Activated CD8-positive, alpha-beta T cell treated with anti-CD3 and anti-CD28 coated beads for 36 hours (primary cell): ENCODE results near the gene EEF2K. TPM values are rescaled to one million over a fixed set of nuclear protein-coding genes. Genes with fewer than 3 reads are reported as not detected.

ENCODE experiments used
- ATAC-seq: fragments of 200-7000 bp; cut with Tn5 transposase; one replicate; pipeline ENCODE4 v1.10.0; 2021; ENCODE audit warnings: mild to moderate bottlenecking, moderate library complexity
- CTCF ChIA-PET: fragments of 350-600 bp; sonication (Branson Sonifier 250); formaldehyde crosslinking; loops from one replicate; lab custom pipeline; 2021; ENCODE audit warnings: antibody characterized with exemption; lab: Charles Lee
- POLR2A ChIA-PET: fragments of 350-600 bp; sonication (Branson Sonifier 250); formaldehyde crosslinking; loops from one replicate; lab custom pipeline; 2021; ENCODE audit warnings: antibody characterized with exemption; lab: Charles Lee
- DNase-seq: peaks from one replicate; pipeline ENCODE4 v3.0.0-alpha.2; 2020
- H3K27ac Mint-ChIP-seq: one replicate; pipeline ENCODE4 v1.8.0; 2021; ENCODE audit warnings: mild to moderate bottlenecking, mixed read lengths
- H3K27me3 Mint-ChIP-seq: one replicate; pipeline ENCODE4 v1.8.0; 2021; ENCODE audit warnings: mixed read lengths
- H3K36me3 Mint-ChIP-seq: one replicate; pipeline ENCODE4 v1.8.0; 2021; ENCODE audit warnings: low read depth, mixed read lengths
- H3K4me1 Mint-ChIP-seq: one replicate; pipeline ENCODE4 v1.8.0; 2021; ENCODE audit warnings: low read depth, mixed read lengths
- H3K4me3 Mint-ChIP-seq: one replicate; pipeline ENCODE4 v1.8.0; 2021; ENCODE audit warnings: mild to moderate bottlenecking, moderate library complexity, mixed read lengths
- H3K9me3 Mint-ChIP-seq: one replicate; pipeline ENCODE4 v1.8.0; 2021; ENCODE audit warnings: mixed read lengths
- intact Hi-C: fragments of 100-400 bp; cut with micrococcal nuclease; formaldehyde crosslinking; loops from one replicate; pipeline ENCODE4 v1.10.0; 2022
- total RNA-seq, 2 experiments: library from RNA; stranded (reverse); gene quantifications; one replicate each; pipeline ENCODE4 v1.2.3, GENCODE V29; 2021
- TF ChIP-seq, protein P1 (sequence below): fragments of 200-600 bp; IDR thresholded peaks from one replicate; pipeline ENCODE4 v1.8.0; 2022; ENCODE audit warnings: antibody characterized with exemption, mild to moderate bottlenecking

Gene EEF2K
- total RNA-seq, 2 experiments from 2014 or later: 28.6 to 31.2 TPM

DNA sequence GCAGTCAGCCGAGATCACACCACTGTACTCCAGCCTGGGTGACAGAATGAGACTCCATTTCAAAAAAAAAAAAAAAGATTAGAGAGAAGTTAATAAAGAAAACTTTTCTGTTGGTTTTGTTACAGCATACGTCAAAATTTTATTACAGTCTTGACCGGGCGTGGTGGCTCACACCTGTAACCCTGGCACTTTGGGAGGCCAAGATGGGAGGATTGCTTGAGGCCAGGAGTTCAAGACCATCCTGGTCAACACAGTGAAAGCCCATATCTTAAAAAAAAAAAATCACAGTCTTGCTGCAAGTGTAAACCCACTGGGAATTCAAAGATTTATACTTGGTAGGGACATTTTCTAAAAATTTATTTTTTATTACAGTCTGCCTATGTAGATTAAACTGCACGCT is 84.9 kb downstream of the EEF2K start:
- H3K27me3 Mint-ChIP-seq: no peaks in the 10 kb centered on the region
- H3K9me3 Mint-ChIP-seq: no peaks in the 10 kb centered on the region
- H3K4me3 Mint-ChIP-seq: no peak overlapping the region
- ChIA-PET POLR2A (no interaction called here), CTCF (no interaction called here)
- no peak for DNase-seq
- no peaks in the 10 kb centered on the region for H3K36me3 Mint-ChIP-seq
- TF ChIP-seq, protein P1, sequence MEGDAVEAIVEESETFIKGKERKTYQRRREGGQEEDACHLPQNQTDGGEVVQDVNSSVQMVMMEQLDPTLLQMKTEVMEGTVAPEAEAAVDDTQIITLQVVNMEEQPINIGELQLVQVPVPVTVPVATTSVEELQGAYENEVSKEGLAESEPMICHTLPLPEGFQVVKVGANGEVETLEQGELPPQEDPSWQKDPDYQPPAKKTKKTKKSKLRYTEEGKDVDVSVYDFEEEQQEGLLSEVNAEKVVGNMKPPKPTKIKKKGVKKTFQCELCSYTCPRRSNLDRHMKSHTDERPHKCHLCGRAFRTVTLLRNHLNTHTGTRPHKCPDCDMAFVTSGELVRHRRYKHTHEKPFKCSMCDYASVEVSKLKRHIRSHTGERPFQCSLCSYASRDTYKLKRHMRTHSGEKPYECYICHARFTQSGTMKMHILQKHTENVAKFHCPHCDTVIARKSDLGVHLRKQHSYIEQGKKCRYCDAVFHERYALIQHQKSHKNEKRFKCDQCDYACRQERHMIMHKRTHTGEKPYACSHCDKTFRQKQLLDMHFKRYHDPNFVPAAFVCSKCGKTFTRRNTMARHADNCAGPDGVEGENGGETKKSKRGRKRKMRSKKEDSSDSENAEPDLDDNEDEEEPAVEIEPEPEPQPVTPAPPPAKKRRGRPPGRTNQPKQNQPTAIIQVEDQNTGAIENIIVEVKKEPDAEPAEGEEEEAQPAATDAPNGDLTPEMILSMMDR: no peak
- no peak overlapping the region for H3K27ac Mint-ChIP-seq
- intact Hi-C loops: no loop called here
- peaks cover 7% of the 10 kb centered on the region for H3K4me1 Mint-ChIP-seq
- ATAC-seq: no peak

DNA sequence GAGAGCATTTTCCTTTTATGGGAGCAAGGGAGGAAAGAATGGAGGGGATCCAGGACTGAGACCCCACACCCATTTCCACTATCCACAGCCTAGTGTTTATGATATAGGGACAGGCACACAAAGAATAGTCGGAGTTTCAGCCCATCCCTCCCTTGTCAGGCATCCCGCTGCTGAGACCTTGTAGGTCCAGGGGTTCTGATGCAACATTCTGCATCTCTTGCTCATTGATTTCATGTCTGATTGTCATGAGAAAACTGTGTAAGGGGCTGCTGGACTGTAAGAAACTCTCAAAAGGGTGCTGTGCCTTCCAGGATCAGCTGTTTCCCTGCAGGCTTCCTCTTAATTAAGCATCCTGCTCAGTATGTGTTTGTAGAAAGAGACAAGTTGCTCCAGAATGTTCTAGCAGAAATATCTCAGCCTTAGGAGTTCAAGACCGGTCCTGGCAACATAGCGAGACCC is 85.8 kb downstream of the EEF2K start:
- ATAC-seq (no peak), DNase-seq (no peak)
- intact Hi-C loops: no loop called here
- Mint-ChIP-seq H3K9me3 (no peaks in the 10 kb centered on the region), H3K4me3 (no peak overlapping the region), H3K27me3 (no peaks in the 10 kb centered on the region), H3K4me1 (peaks cover 9% of the 10 kb centered on the region), H3K27ac (no peak overlapping the region), H3K36me3 (peaks cover under 1% of the 10 kb centered on the region)
- ChIA-PET CTCF (no interaction called here), POLR2A (interaction anchor here (0.8 to 1.4 kb wide), 2 partner anchors 88 to 100 kb away, joined by 3 read pairs; no protein-coding TSS in a partner anchor)
- TF ChIP-seq, protein P1: no peak

DNA sequence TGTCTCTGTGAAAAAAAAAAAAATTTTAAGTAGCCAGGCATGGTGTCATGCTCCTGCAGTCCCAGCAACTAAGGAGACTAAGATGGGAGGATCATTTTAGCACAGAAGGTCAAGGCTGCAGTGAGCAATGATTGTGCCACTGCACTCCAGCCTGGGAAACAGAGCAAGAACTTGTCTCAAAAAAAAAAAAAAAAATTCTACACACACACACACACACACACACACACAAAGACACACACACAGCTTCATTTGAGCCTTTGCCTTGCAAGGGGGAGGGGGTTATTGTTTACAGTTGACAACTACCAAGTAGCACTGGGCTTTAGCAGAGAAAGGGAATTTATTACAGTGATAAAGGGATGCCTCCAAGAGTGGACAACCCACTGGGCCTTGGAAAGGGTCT is 86.2 kb downstream of the EEF2K start:
- POLR2A ChIA-PET: interaction anchor here (0.6 to 1.4 kb wide), 3 partner anchors 89 to 282 kb away, joined by 3 read pairs; no protein-coding TSS in a partner anchor

DNA sequence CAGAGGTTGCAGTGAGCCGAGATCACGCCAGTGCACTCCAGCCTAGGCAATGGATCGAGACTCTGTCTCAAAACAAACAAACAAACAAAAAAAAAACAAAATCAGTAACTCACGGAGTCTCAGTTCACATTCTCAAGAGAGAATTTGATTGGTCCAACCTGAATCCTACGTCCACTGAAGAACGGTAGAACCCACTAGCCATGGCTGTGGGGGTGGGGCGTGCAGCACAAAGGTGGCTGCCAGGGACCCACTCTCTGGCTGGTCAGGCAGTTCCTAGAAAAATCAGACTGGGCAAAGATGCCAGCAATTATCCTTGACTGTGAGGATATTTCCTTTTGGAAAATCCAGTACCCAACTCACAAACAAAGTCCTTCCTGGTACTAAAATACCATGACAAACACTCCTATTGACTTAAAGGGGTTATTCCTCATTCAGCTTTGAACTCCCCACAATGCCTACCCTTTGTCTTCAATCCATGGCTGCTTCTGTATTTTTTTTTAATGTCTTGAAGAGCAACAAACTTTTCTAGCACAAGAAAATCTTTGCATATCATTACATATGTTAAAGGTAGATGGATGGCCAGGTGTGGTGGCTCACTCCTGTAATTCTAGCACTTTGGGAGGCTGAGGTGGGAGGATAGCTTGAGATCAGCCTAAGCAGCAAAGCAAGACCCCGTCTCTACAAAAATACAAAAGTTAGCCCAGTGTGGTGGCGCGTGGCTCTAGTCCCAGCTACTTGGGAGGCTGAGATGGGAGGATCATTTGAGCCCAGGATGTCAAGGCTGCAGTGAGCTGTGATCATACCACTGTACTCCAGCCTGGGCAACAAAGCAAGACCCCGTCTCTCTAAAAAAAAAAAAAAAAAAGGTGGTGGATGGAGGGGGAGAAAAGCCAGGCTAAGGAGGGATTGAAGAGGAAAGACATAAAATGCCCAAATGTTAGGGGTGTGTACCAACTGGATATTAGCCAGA is 87.3 kb downstream of the EEF2K start:
- no peaks in the 10 kb centered on the region for H3K27me3 Mint-ChIP-seq
- intact Hi-C loops: no loop called here
- no peak for ATAC-seq
- ChIA-PET POLR2A (interaction anchor here (0.6 to 1.4 kb wide), 2 partner anchors 101 to 283 kb away, joined by 3 read pairs; no protein-coding TSS in a partner anchor), CTCF (interaction anchor here (5.5 kb wide), 1 partner anchor 88 kb away, joined by 40 read pairs; the partner anchor contains the start of gene EEF2K)
- peaks cover 6% of the 10 kb centered on the region for H3K36me3 Mint-ChIP-seq
- no peak for DNase-seq
- H3K4me1 Mint-ChIP-seq: peaks cover 9% of the 10 kb centered on the region
- no peak overlapping the region for H3K4me3 Mint-ChIP-seq
- no peak overlapping the region for H3K27ac Mint-ChIP-seq
- H3K9me3 Mint-ChIP-seq: no peaks in the 10 kb centered on the region
- TF ChIP-seq, protein P1: no peak

More for the DNA sequence above, 86.2 kb downstream of the EEF2K start:
- CTCF ChIA-PET: no interaction called here
- ATAC-seq: no peak
- Mint-ChIP-seq H3K27me3 (no peaks in the 10 kb centered on the region), H3K9me3 (no peaks in the 10 kb centered on the region), H3K36me3 (peaks cover 2% of the 10 kb centered on the region), H3K27ac (no peak overlapping the region), H3K4me3 (no peak overlapping the region), H3K4me1 (peaks cover 9% of the 10 kb centered on the region)
- intact Hi-C loops: no loop called here
- no peak for DNase-seq
- TF ChIP-seq, protein P1: no peak
